GM06990 (cell line): ENCODE measurements around the gene ANXA11.

Source experiments
- DNase-seq: peaks from one replicate; pipeline ENCODE4 v3.0.0-alpha.2; 2011; ENCODE audit not compliant: insufficient read length; ENCODE audit errors: extremely low read depth
- H3K27me3 ChIP-seq: replicated peaks from 2 replicates; pipeline ENCODE4 v1.6.0; 2011; ENCODE audit warnings: low read length; ENCODE audit not compliant: control insufficient read depth, insufficient read depth
- H3K36me3 ChIP-seq: 2 replicates; pipeline ENCODE4 v1.5.1; 2011; ENCODE audit warnings: low read length; ENCODE audit not compliant: control insufficient read depth, insufficient read depth
- H3K4me3 ChIP-seq: replicated peaks from 2 replicates; pipeline ENCODE4 v1.5.1; 2011; ENCODE audit warnings: low read depth, mild to moderate bottlenecking, control low read depth, low read length
- CTCF ChIP-seq: IDR thresholded peaks from 2 replicates; pipeline ENCODE4 v1.5.1; 2011; ENCODE audit warnings: low read length, control low read depth, mild to moderate bottlenecking, inconsistent platforms; ENCODE audit not compliant: insufficient read depth, poor library complexity, severe bottlenecking

The ANXA11 gene

GRCh38 chr10:80177781-80178636 lies 27.3 kb downstream of the ANXA11 start:
- Histone ChIP-seq H3K4me3 (no peak overlapping the region), H3K27me3 (no peaks in the 10 kb centered on the region), H3K36me3 (peaks cover 1% of the 10 kb centered on the region; the same call in 1 of the 2 replicates)
- no peak for TF ChIP-seq CTCF
- DNase-seq: no peak

GRCh38 chr10:80176526-80176925 lies 28.8 kb downstream of the ANXA11 start:
- H3K36me3 ChIP-seq: peaks cover 2% of the 10 kb centered on the region; the same call in 1 of the 2 replicates
- DNase-seq: no peak
- TF ChIP-seq CTCF: no peak
- H3K4me3 ChIP-seq: no peak overlapping the region
- no peaks in the 10 kb centered on the region for H3K27me3 ChIP-seq

- TF ChIP-seq CTCF: no peak
- Histone ChIP-seq H3K4me3 (no peak overlapping the region), H3K27me3 (no peaks in the 10 kb centered on the region), H3K36me3 (peaks cover 2% of the 10 kb centered on the region)
- DNase-seq: no peak
Observed at GRCh38 chr10:80174641-80175395, 30.5 kb downstream of the ANXA11 start.

- Histone ChIP-seq H3K27me3 (no peaks in the 10 kb centered on the region), H3K4me3 (no peak overlapping the region), H3K36me3 (peaks cover 2% of the 10 kb centered on the region)
- DNase-seq: no peak
- TF ChIP-seq CTCF: no peak
Observed at GRCh38 chr10:80173466-80173865, 31.9 kb downstream of the ANXA11 start.

GRCh38 chr10:80172896-80173295 lies 32.4 kb downstream of the ANXA11 start:
- Histone ChIP-seq H3K4me3 (no peak overlapping the region), H3K36me3 (peaks cover 2% of the 10 kb centered on the region), H3K27me3 (no peaks in the 10 kb centered on the region)
- DNase-seq: no peak
- TF ChIP-seq CTCF: no peak
